Measurements from ENCODE around the gene STMP1.

STMP1 gene

DNA sequence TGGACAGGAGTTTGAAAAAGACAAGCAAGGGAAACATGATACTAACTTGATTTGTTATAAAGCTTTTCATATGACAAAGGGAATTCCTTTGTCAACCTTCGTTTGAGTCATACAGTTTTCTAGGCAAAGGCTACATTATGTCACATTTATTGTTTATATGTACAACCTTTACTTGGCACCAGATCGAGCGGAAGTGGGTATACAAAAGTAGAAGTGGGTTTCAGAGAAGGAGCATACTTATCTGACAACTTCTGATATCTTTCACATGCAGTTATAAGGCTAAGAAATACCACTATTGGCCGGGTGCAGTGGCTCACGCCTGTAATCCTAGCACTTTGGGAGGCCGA, 11.0 kb downstream of the STMP1 start:
- no peak for TF ChIP-seq CTCF (IDR thresholded peaks at IDR 0.05; ENCODE audit: insufficient read depth, low read length, missing control alignments)
- ChIA-PET CTCF (interaction anchor here (0.7 to 12.6 kb wide), 29 partner anchors 11 to 1953 kb away, joined by 3 to 199 read pairs (median 4); partner anchors contain the start of gene STMP1), POLR2A (interaction anchor here (1.6 kb wide), 1 partner anchor 10 kb away, joined by 4 read pairs; the partner anchor contains the start of gene STMP1)
- H3K4me3 ChIP-seq (ENCODE audit: low read depth, low read length) = no peak overlapping the region
- DNase-seq (ENCODE audit: low read depth, low spot score) = no peak

- no peak for TF ChIP-seq CTCF (IDR thresholded peaks at IDR 0.05; ENCODE audit: insufficient read depth, low read length, missing control alignments)
- ChIA-PET CTCF (interaction anchor here (1.1 kb wide), 1 partner anchor 9 kb away, joined by 3 read pairs; no protein-coding TSS in a partner anchor), POLR2A (no interaction called here)
- H3K4me3 ChIP-seq (ENCODE audit: low read depth, low read length) = no peak overlapping the region
- no peak for DNase-seq (ENCODE audit: low read depth, low spot score)
Measured at GRCh38 chr7:135678612-135679575, 16.6 kb downstream of the STMP1 start.

- TF ChIP-seq CTCF (IDR thresholded peaks at IDR 0.05; ENCODE audit: insufficient read depth, low read length, missing control alignments) = no peak
- no peak for DNase-seq (ENCODE audit: low read depth, low spot score)
- H3K4me3 ChIP-seq (ENCODE audit: low read depth, low read length) = no peak overlapping the region
- POLR2A ChIA-PET = interaction anchor here (1.2 kb wide), 1 partner anchor 11 kb away, joined by 5 read pairs; no protein-coding TSS in a partner anchor
- CTCF ChIA-PET = interaction anchor here (1.3 to 8.6 kb wide), 4 partner anchors 9 to 119 kb away, joined by 4 to 87 read pairs (median 10); partner anchors contain the start of gene STMP1
Measured at GRCh38 chr7:135681762-135682161, 19.4 kb downstream of the STMP1 start.

DNA sequence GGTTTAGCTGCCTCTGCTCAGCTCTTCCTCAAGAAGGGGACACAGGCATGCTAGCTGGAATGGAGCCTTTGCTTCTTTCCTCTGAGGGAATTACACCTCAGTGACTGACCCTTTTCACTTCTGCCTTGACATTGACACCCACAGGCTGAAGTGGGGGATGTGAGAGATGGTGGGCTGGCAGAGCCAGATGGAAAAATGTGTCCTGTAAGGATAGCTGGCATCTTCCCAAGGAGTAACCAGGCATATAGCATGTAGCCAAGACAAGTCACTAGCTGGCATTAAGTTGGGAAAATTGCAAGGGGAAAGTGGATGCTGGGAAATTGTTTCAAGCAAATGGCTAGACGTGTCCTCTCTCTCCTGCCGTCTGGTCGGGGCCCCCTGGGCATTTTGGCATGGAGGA, 19.9 kb downstream of the STMP1 start:
- DNase-seq (ENCODE audit: low read depth, low spot score) = no peak
- no peak overlapping the region for H3K4me3 ChIP-seq (ENCODE audit: low read depth, low read length)
- no peak for TF ChIP-seq CTCF (IDR thresholded peaks at IDR 0.05; ENCODE audit: insufficient read depth, low read length, missing control alignments)
- ChIA-PET CTCF (interaction anchor here (0.5 to 8.6 kb wide), 5 partner anchors 10 to 328 kb away, joined by 3 to 87 read pairs (median 8); partner anchors contain the start of gene STMP1), POLR2A (interaction anchor here (1.2 kb wide), 1 partner anchor 11 kb away, joined by 5 read pairs; no protein-coding TSS in a partner anchor)

DNA sequence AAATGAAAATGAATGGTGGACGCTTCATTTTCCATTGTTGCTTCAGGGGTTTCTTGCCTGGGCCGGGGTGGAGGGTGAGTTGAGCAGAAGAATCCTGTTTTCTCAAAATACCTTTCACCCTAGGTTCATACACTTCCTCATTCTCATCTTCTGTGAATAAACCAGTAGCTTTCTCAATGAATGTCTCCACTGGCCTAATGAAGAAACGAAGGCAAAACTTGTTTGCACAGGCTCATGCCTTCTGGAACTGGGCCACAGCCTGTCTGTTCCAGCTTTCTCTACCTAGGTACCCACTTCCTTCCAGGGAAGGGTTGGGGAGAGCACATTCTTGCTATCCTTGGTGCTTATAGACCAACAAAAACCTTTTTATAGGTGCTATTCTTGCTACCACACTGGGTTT, 21.3 kb downstream of the STMP1 start:
- ChIA-PET POLR2A (no interaction called here), CTCF (interaction anchor here (0.9 to 8.6 kb wide), 2 partner anchors 11 to 12 kb away, joined by 3 to 87 read pairs; no protein-coding TSS in a partner anchor)
- no peak overlapping the region for H3K4me3 ChIP-seq (ENCODE audit: low read depth, low read length)
- no peak for TF ChIP-seq CTCF (IDR thresholded peaks at IDR 0.05; ENCODE audit: insufficient read depth, low read length, missing control alignments)
- DNase-seq (ENCODE audit: low read depth, low spot score) = no peak

DNA sequence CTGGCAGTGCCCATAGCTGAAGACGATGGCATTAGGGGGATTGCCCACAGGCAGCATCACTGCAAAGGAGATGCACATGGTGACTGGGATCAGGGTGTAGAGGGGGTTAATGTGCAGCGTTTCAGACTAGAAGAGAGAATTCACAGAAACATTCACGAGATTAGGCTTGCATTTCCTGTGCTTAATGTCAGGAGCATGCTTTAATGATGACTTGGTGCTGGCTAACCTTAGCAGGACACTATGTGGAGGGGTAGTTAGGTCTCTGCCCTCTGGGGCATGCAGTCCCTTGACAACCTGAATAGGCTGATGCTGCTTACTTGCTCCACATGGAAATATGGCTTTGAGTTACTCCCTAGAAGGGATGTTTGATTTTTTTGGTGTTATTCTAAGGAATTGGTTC, 21.8 kb downstream of the STMP1 start:
- TF ChIP-seq CTCF (IDR thresholded peaks at IDR 0.05; ENCODE audit: insufficient read depth, low read length, missing control alignments) = no peak
- ChIA-PET POLR2A (no interaction called here), CTCF (interaction anchor here (0.6 to 8.6 kb wide), 5 partner anchors 8 to 117 kb away, joined by 3 to 87 read pairs (median 4); no protein-coding TSS in a partner anchor)
- no peak for DNase-seq (ENCODE audit: low read depth, low spot score)
- no peak overlapping the region for H3K4me3 ChIP-seq (ENCODE audit: low read depth, low read length)
